Retinal pigment epithelial cell (primary cell): ENCODE measurements around the gene SP110.

Experiments
- DNase-seq: peaks from one replicate; pipeline ENCODE4 v3.0.0-alpha.2; 2010; ENCODE audit warnings: low read depth
- H3K4me3 ChIP-seq: 2 replicates; pipeline ENCODE4 v1.5.1; 2011; ENCODE audit warnings: mild to moderate bottlenecking, low read length, control low read depth, moderate library complexity
- TF ChIP-seq, protein P1 (sequence below): conservative IDR thresholded peaks from 2 replicates; pipeline ENCODE4 v1.5.1; 2011; ENCODE audit warnings: low read depth, low read length, control low read depth, inconsistent platforms

Gene SP110

DNA sequence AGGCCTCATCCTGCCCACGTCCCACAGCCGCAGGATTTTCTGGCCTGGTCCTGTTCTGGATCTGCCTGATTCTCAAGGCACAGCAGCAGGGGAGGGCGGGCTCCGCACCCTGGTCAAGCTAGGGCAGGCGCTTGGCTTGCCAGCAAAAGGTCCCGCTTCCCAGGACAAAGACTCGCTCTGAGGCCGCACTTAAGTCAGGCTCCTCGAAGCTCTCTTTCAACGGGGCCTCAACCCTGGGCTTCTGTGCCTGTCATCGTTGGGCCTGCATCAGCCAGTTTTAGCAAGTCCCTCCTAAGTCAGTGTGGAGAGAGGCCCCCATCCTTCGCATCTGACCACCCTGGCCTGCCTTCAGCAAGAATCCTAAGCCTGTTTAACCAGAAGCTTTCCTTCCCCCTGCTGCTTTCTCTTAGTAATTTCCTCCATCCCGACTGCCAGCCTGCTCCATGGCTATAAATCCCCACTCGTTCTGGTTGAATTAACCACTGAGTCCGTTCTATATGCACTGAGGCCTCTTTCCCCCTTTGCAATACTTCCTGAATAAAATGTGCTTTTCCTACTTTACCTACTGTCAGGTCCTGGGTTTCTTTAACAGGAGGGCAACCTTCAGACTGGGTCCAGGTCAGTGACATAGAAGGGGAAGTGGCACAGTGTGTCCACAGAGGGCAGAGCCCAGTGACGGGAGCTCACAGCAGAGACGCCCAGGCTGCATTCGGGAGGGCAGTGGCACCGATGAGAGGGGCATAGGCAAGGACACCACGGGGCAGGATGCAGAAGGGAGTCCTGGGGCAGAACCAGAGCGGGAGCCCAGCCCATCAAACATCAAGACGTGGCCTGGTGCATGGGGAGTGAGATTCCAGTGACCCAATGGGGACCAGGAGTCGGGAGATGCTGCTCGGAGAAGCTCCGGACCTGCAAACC lies 62.7 kb downstream of the SP110 start:
- DNase-seq, result no peak
- TF ChIP-seq, protein P1, sequence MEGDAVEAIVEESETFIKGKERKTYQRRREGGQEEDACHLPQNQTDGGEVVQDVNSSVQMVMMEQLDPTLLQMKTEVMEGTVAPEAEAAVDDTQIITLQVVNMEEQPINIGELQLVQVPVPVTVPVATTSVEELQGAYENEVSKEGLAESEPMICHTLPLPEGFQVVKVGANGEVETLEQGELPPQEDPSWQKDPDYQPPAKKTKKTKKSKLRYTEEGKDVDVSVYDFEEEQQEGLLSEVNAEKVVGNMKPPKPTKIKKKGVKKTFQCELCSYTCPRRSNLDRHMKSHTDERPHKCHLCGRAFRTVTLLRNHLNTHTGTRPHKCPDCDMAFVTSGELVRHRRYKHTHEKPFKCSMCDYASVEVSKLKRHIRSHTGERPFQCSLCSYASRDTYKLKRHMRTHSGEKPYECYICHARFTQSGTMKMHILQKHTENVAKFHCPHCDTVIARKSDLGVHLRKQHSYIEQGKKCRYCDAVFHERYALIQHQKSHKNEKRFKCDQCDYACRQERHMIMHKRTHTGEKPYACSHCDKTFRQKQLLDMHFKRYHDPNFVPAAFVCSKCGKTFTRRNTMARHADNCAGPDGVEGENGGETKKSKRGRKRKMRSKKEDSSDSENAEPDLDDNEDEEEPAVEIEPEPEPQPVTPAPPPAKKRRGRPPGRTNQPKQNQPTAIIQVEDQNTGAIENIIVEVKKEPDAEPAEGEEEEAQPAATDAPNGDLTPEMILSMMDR, result no peak

DNA sequence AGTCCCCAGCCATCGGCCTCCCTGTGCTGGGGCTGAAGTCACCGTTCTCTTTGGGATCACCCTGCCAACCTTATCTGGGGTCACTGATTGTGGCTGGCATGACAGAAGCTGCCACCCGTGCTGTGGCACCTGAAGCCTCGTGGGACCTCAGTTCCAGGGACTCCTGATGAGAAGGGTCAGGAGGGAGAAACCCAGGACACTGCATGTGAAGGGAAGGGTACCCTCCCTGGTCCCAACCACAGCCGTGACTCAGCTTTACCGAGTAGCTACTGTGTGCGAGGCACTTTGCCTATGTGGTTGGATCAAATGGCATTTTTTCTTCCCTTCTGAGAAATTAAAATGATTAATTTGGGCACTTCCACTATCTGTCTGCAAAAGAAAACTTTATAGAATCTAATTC lies 64.4 kb downstream of the SP110 start:
- H3K4me3 ChIP-seq, result no peak overlapping the region
- no peak for DNase-seq
- TF ChIP-seq, protein P1, result no peak

More for the DNA sequence above, 62.7 kb downstream of the SP110 start:
- no peak overlapping the region for H3K4me3 ChIP-seq

DNA sequence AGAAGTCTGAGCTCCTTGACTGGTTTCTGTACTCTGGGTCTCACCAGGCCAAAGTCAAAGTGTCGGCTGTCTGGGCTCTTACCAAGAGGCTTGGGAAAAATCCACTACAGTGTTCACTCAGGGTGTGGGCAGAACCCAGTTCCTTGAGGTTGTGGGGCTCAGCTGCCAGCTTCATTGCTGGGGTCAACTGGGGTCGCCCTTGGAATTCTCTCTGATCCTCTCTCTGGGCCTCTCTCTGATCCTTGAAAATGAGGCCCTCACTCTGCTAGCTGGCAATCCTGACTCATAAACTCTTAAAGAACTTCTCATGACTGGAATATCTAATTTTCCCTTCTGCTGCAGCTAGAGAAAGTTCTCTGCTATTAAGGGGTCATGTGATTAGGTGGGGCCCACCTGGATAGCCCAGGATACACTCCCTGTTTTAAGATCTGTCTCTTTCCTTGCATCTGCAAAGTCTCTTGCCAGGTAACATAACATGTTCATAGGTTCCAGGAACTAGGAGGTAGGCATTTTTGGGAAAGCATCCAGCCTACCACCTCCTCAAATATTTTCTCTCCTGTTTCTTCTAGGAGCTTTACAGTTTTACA lies 66.3 kb downstream of the SP110 start:
- TF ChIP-seq, protein P1, result no peak
- no peak overlapping the region for H3K4me3 ChIP-seq
- DNase-seq, result peak; percentile 45

DNA sequence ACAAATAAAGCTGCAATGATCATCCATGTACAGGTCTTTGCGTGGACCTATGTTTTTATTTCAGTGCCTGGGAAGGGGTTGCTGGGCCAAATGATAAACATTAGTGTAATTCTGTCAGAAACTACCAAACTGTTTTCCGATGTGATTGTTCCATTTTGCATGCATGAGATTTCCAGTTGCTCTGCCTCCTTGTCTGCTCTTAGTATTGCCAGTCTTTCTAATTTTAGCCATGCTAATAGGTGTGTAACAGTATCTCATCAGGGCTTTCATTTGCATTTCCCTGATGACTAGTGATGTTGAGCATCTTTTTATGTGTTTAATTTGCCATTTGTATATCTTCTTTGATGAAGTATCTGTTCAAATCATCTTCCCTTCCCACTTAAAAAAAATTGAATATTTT lies 67.5 kb downstream of the SP110 start:
- H3K4me3 ChIP-seq, result no peak overlapping the region
- no peak for DNase-seq

DNA sequence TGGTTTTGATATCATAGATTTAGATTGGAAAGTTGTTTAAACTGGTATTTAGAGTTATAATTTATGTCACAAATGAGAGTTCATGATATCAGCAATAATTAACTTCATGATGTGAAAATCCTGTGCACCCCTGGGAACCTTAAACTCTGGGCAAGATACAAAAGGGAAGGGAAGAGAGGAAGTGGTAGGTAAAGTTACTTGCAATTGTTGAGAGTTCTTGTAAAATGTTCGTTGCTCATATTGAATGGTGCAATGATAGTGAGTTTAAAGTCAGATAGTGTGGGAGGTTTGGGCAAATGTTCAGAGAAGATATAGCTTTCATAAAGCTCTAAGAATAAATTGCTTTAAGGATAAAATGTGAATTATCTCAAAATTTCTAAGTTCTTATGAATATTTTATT lies 75.4 kb downstream of the SP110 start:
- DNase-seq, result no peak
- H3K4me3 ChIP-seq, result no peak overlapping the region
- TF ChIP-seq, protein P1, result no peak

More for the DNA sequence above, 67.5 kb downstream of the SP110 start:
- TF ChIP-seq, protein P1, result no peak

DNA sequence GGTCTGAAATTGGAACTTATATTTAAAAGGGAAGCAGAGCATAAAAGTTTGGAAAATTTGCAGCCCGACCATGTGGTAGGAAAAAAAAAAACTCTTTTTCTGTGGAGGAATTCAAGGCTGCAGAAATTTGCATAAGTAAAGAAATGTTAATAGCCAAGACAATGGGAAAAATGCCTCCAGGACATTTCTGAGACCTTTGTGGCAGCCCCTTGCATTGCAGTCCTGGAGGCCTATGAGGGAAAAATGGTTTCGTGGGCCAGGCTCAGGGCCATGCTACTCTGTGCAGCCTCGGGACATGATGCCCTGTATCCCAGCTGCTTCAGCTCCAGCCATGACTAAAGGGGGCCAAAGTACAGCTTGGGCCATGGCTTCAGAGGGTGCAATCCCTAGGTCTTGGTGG lies 79.1 kb downstream of the SP110 start:
- TF ChIP-seq, protein P1, result no peak
- no peak for DNase-seq
- no peak overlapping the region for H3K4me3 ChIP-seq
